ENCODE data around the gene ENTPD6.

Gene ENTPD6

GRCh38 chr20:25272223-25273000 is 76.9 kb downstream of the ENTPD6 start:
- H2BK120ac ChIP-seq (ENCODE audit: low read depth, low read length), result no peak overlapping the region
- no peak overlapping the region for H4K8ac ChIP-seq (ENCODE audit: low read depth, low read length)
- no peak overlapping the region for H3K23ac ChIP-seq (ENCODE audit: low read length)
- H3K27me3 ChIP-seq (ENCODE audit: insufficient read depth, low read length, poor library complexity), result no peaks in the 10 kb centered on the region
- H3K18ac ChIP-seq (ENCODE audit: low read length), result no peak overlapping the region
- H3K36me3 ChIP-seq (ENCODE audit: control insufficient read depth, insufficient read depth, low read length), result peaks cover 4% of the 10 kb centered on the region
- H2AK5ac ChIP-seq (ENCODE audit: low read length), result no peak overlapping the region
- no peak overlapping the region for H4K5ac ChIP-seq (ENCODE audit: low read length)
- no peaks in the 10 kb centered on the region for H3K79me2 ChIP-seq (ENCODE audit: control insufficient read depth, insufficient read depth, low read length)
- no peak overlapping the region for H2BK5ac ChIP-seq (ENCODE audit: low read length)
- no peaks in the 10 kb centered on the region for H3K4me1 ChIP-seq (ENCODE audit: control insufficient read depth, low read depth, low read length)
- no CpG with 5 or more reads among the region's 19 CpGs for WGBS (ENCODE audit: extremely low coverage, insufficient coverage, low lambda C conversion rate)
- no peak overlapping the region for H3K4me2 ChIP-seq (ENCODE audit: low read length)
- no peak for DNase-seq
- H3K4me3 ChIP-seq (ENCODE audit: low read length), result no peak overlapping the region
- H3K79me1 ChIP-seq (ENCODE audit: low read length), result no peaks in the 10 kb centered on the region
- no peak overlapping the region for H2BK15ac ChIP-seq (replicated peaks; ENCODE audit: low read depth)
- H3K4ac ChIP-seq (ENCODE audit: low read depth, low read length), result no peak overlapping the region
- no peak overlapping the region for H3K9ac ChIP-seq (ENCODE audit: low read length)
- no peak overlapping the region for H3K27ac ChIP-seq (ENCODE audit: low read depth, low read length)
- H3K56ac ChIP-seq (ENCODE audit: low read length), result no peak overlapping the region

- H2BK5ac ChIP-seq (ENCODE audit: low read length), result no peak overlapping the region
- H2BK120ac ChIP-seq (ENCODE audit: low read depth, low read length), result no peak overlapping the region
- H2AK5ac ChIP-seq (ENCODE audit: low read length), result no peak overlapping the region
- H3K23ac ChIP-seq (ENCODE audit: low read length), result no peak overlapping the region
- peaks cover 4% of the 10 kb centered on the region for H3K36me3 ChIP-seq (ENCODE audit: control insufficient read depth, insufficient read depth, low read length)
- no CpG with 5 or more reads among the region's 10 CpGs for WGBS (ENCODE audit: extremely low coverage, insufficient coverage, low lambda C conversion rate)
- no peak overlapping the region for H3K27ac ChIP-seq (ENCODE audit: low read depth, low read length)
- no peaks in the 10 kb centered on the region for H3K27me3 ChIP-seq (ENCODE audit: insufficient read depth, low read length, poor library complexity)
- H4K8ac ChIP-seq (ENCODE audit: low read depth, low read length), result no peak overlapping the region
- H2BK15ac ChIP-seq (replicated peaks; ENCODE audit: low read depth), result no peak overlapping the region
- no peak overlapping the region for H3K4me3 ChIP-seq (ENCODE audit: low read length)
- H4K5ac ChIP-seq (ENCODE audit: low read length), result no peak overlapping the region
- H3K18ac ChIP-seq (ENCODE audit: low read length), result no peak overlapping the region
- no peak overlapping the region for H3K9ac ChIP-seq (ENCODE audit: low read length)
- no peaks in the 10 kb centered on the region for H3K79me1 ChIP-seq (ENCODE audit: low read length)
- no peak for DNase-seq
- no peak overlapping the region for H3K4ac ChIP-seq (ENCODE audit: low read depth, low read length)
- H3K4me2 ChIP-seq (ENCODE audit: low read length), result no peak overlapping the region
- no peaks in the 10 kb centered on the region for H3K4me1 ChIP-seq (ENCODE audit: control insufficient read depth, low read depth, low read length)
- no peak overlapping the region for H3K56ac ChIP-seq (ENCODE audit: low read length)
- no peaks in the 10 kb centered on the region for H3K79me2 ChIP-seq (ENCODE audit: control insufficient read depth, insufficient read depth, low read length)
Observed at GRCh38 chr20:25273046-25273445, 77.5 kb downstream of the ENTPD6 start.

- H3K18ac ChIP-seq (ENCODE audit: low read length), result no peak overlapping the region
- H3K9ac ChIP-seq (ENCODE audit: low read length), result no peak overlapping the region
- H3K23ac ChIP-seq (ENCODE audit: low read length), result no peak overlapping the region
- WGBS (ENCODE audit: extremely low coverage, insufficient coverage, low lambda C conversion rate), result no CpG with 5 or more reads among the region's 20 CpGs
- no peak overlapping the region for H4K5ac ChIP-seq (ENCODE audit: low read length)
- H2AK5ac ChIP-seq (ENCODE audit: low read length), result no peak overlapping the region
- no peak overlapping the region for H3K27ac ChIP-seq (ENCODE audit: low read depth, low read length)
- H2BK120ac ChIP-seq (ENCODE audit: low read depth, low read length), result no peak overlapping the region
- H3K27me3 ChIP-seq (ENCODE audit: insufficient read depth, low read length, poor library complexity), result no peaks in the 10 kb centered on the region
- DNase-seq, result no peak
- peaks cover 6% of the 10 kb centered on the region for H3K36me3 ChIP-seq (ENCODE audit: control insufficient read depth, insufficient read depth, low read length)
- no peak overlapping the region for H4K8ac ChIP-seq (ENCODE audit: low read depth, low read length)
- H3K79me2 ChIP-seq (ENCODE audit: control insufficient read depth, insufficient read depth, low read length), result no peaks in the 10 kb centered on the region
- no peaks in the 10 kb centered on the region for H3K4me1 ChIP-seq (ENCODE audit: control insufficient read depth, low read depth, low read length)
- no peaks in the 10 kb centered on the region for H3K79me1 ChIP-seq (ENCODE audit: low read length)
- no peak overlapping the region for H3K56ac ChIP-seq (ENCODE audit: low read length)
- H3K4me2 ChIP-seq (ENCODE audit: low read length), result no peak overlapping the region
- no peak overlapping the region for H2BK5ac ChIP-seq (ENCODE audit: low read length)
- no peak overlapping the region for H2BK15ac ChIP-seq (replicated peaks; ENCODE audit: low read depth)
- no peak overlapping the region for H3K4ac ChIP-seq (ENCODE audit: low read depth, low read length)
- H3K4me3 ChIP-seq (ENCODE audit: low read length), result no peak overlapping the region
Observed at GRCh38 chr20:25273541-25274358, 78.2 kb downstream of the ENTPD6 start.

- no peak overlapping the region for H3K4me2 ChIP-seq (ENCODE audit: low read length)
- no peak overlapping the region for H2AK5ac ChIP-seq (ENCODE audit: low read length)
- H3K27ac ChIP-seq (ENCODE audit: low read depth, low read length), result no peak overlapping the region
- no peaks in the 10 kb centered on the region for H3K27me3 ChIP-seq (ENCODE audit: insufficient read depth, low read length, poor library complexity)
- DNase-seq, result no peak
- H3K18ac ChIP-seq (ENCODE audit: low read length), result no peak overlapping the region
- H2BK120ac ChIP-seq (ENCODE audit: low read depth, low read length), result no peak overlapping the region
- no peak overlapping the region for H3K4me3 ChIP-seq (ENCODE audit: low read length)
- no peaks in the 10 kb centered on the region for H3K79me2 ChIP-seq (ENCODE audit: control insufficient read depth, insufficient read depth, low read length)
- peaks cover 8% of the 10 kb centered on the region for H3K36me3 ChIP-seq (ENCODE audit: control insufficient read depth, insufficient read depth, low read length)
- no peak overlapping the region for H2BK15ac ChIP-seq (replicated peaks; ENCODE audit: low read depth)
- H3K4me1 ChIP-seq (ENCODE audit: control insufficient read depth, low read depth, low read length), result no peaks in the 10 kb centered on the region
- no peak overlapping the region for H4K8ac ChIP-seq (ENCODE audit: low read depth, low read length)
- no peak overlapping the region for H3K23ac ChIP-seq (ENCODE audit: low read length)
- H3K4ac ChIP-seq (ENCODE audit: low read depth, low read length), result no peak overlapping the region
- H3K79me1 ChIP-seq (ENCODE audit: low read length), result no peaks in the 10 kb centered on the region
- no CpG with 5 or more reads among the region's 20 CpGs for WGBS (ENCODE audit: extremely low coverage, insufficient coverage, low lambda C conversion rate)
- no peak overlapping the region for H2BK5ac ChIP-seq (ENCODE audit: low read length)
- H3K9ac ChIP-seq (ENCODE audit: low read length), result no peak overlapping the region
- H4K5ac ChIP-seq (ENCODE audit: low read length), result no peak overlapping the region
- H3K56ac ChIP-seq (ENCODE audit: low read length), result no peak overlapping the region
Observed at GRCh38 chr20:25274481-25274880, 79.0 kb downstream of the ENTPD6 start.

- Histone ChIP-seq H3K36me3 (ENCODE audit: control insufficient read depth, insufficient read depth, low read length) (peaks cover 12% of the 10 kb centered on the region), H3K4me1 (ENCODE audit: control insufficient read depth, low read depth, low read length) (no peaks in the 10 kb centered on the region), H3K79me2 (ENCODE audit: control insufficient read depth, insufficient read depth, low read length) (no peaks in the 10 kb centered on the region), H3K4me3 (ENCODE audit: low read length) (no peak overlapping the region), H2AK5ac (ENCODE audit: low read length) (no peak overlapping the region), H3K4ac (ENCODE audit: low read depth, low read length) (no peak overlapping the region), H3K18ac (ENCODE audit: low read length) (no peak overlapping the region), H3K9ac (ENCODE audit: low read length) (no peak overlapping the region), H2BK120ac (ENCODE audit: low read depth, low read length) (no peak overlapping the region), H3K27ac (ENCODE audit: low read depth, low read length) (no peak overlapping the region), H3K4me2 (ENCODE audit: low read length) (no peak overlapping the region), H3K27me3 (ENCODE audit: insufficient read depth, low read length, poor library complexity) (no peaks in the 10 kb centered on the region), H2BK15ac (replicated peaks; ENCODE audit: low read depth) (no peak overlapping the region), H4K5ac (ENCODE audit: low read length) (no peak overlapping the region), H4K8ac (ENCODE audit: low read depth, low read length) (no peak overlapping the region), H3K23ac (ENCODE audit: low read length) (no peak overlapping the region), H3K56ac (ENCODE audit: low read length) (no peak overlapping the region), H2BK5ac (ENCODE audit: low read length) (no peak overlapping the region), H3K79me1 (ENCODE audit: low read length) (no peaks in the 10 kb centered on the region)
- no peak for DNase-seq
- no CpG with 5 or more reads among the region's 32 CpGs for WGBS (ENCODE audit: extremely low coverage, insufficient coverage, low lambda C conversion rate)
Observed at GRCh38 chr20:25274891-25275812, 79.6 kb downstream of the ENTPD6 start.
